Measurements from ENCODE around the gene FAM78A. TPM values are rescaled to one million over a fixed set of nuclear protein-coding genes. Genes with fewer than 3 reads are reported as not detected.

The FAM78A gene
- total and polyA plus RNA-seq, 12 donors = 7.0 to 53.1 (median 30.3) TPM

DNA sequence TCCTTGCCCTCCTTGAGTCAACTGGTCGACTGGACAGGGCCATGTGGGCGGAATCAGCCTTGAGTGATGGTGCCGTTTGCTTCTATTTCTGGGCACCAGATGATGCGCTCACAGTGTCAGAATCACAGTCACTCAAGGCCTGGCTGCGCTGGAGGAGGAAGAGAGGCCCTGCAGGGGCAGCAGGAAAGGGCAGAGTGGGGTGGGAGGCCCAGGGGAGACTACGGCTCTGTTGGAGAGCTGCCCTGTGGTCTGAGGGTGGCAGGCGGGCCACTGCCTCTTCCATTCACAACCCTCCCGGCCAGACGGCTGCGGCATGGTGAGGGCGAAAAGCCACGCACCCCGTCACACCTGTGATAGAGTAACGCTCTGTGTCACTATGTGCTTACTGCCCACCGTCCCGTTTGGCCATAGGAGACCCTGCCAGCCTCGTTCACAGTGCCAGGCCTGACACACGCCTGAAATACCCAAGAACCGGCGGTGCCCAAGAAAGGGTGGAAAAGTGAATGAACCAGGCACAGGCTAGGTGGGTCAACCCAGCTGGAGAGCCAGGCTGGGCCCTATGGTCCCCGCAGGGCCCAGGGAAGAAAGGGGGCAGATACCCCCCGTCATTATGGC, 23.1 kb upstream of the FAM78A start:
- Histone ChIP-seq H3K27ac (peak overlapping the region; percentile 76 to 98 (median 90)), H3K36me3 (peaks cover 0 to 11% (median 0%) of the 10 kb centered on the region in 9 donors), H3K4me1 (peaks cover 8 to 90% (median 50%) of the 10 kb centered on the region in 9 donors), H3K4me3 (no peak overlapping the region), H3K27me3 (no peaks in the 10 kb centered on the region), H3K9me3 (no peaks in the 10 kb centered on the region)
- ATAC-seq (peak; percentile 56 to 81 (median 74)), DNase-seq (peak; percentile 60 to 72)
- TF ChIP-seq, protein P1, sequence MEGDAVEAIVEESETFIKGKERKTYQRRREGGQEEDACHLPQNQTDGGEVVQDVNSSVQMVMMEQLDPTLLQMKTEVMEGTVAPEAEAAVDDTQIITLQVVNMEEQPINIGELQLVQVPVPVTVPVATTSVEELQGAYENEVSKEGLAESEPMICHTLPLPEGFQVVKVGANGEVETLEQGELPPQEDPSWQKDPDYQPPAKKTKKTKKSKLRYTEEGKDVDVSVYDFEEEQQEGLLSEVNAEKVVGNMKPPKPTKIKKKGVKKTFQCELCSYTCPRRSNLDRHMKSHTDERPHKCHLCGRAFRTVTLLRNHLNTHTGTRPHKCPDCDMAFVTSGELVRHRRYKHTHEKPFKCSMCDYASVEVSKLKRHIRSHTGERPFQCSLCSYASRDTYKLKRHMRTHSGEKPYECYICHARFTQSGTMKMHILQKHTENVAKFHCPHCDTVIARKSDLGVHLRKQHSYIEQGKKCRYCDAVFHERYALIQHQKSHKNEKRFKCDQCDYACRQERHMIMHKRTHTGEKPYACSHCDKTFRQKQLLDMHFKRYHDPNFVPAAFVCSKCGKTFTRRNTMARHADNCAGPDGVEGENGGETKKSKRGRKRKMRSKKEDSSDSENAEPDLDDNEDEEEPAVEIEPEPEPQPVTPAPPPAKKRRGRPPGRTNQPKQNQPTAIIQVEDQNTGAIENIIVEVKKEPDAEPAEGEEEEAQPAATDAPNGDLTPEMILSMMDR (IDR thresholded peaks at IDR 0.05) = no peak
- intact Hi-C loops (cut with DNase I) = loop anchor here in 1 of 10 donors (2.0 kb wide), 1 partner anchor 35 kb away; no protein-coding TSS in a partner anchor
- 46 to 54% methylated on average over 22 of the region's 22 CpGs for WGBS, 2 donors

DNA sequence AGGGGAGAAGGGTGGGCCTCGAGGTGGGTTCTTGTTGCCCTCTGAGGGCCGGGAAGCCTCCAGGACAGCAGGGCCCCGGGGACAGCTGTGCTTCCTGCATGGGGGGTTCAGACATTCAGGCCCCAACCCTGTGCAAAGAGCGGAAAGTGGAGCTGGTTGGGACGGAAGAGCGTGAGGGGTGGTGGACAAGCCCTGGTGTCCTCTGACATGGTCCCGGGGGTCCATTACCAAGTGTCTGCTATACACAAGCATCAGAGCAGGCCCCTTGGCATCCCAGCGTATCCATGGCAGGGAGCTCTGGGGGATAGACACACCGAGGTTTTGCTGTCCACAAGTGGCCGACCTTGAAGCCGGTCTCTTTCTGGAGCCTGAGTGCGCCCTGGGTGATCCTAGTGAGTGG, 22.5 kb upstream of the FAM78A start:
- peaks cover 8 to 93% (median 51%) of the 10 kb centered on the region in 9 donors for H3K4me1 ChIP-seq
- WGBS, 2 donors = 84 to 91% methylated on average over 12 of the region's 12 CpGs
- TF ChIP-seq, protein P1 (IDR thresholded peaks at IDR 0.05) = no peak
- H3K9me3 ChIP-seq = no peaks in the 10 kb centered on the region
- H3K36me3 ChIP-seq = peaks cover 0 to 17% (median 0%) of the 10 kb centered on the region in 9 donors
- H3K27me3 ChIP-seq = no peaks in the 10 kb centered on the region
- peak overlapping the region; percentile 76 to 98 (median 90) for H3K27ac ChIP-seq
- DNase-seq = no peak
- peak in 2 of 8 donors; percentile 1 to 3 for ATAC-seq
- intact Hi-C loops (cut with DNase I) = loop anchor here in 1 of 10 donors (2.0 kb wide), 1 partner anchor 36 kb away; no protein-coding TSS in a partner anchor
- H3K4me3 ChIP-seq = no peak overlapping the region

DNA sequence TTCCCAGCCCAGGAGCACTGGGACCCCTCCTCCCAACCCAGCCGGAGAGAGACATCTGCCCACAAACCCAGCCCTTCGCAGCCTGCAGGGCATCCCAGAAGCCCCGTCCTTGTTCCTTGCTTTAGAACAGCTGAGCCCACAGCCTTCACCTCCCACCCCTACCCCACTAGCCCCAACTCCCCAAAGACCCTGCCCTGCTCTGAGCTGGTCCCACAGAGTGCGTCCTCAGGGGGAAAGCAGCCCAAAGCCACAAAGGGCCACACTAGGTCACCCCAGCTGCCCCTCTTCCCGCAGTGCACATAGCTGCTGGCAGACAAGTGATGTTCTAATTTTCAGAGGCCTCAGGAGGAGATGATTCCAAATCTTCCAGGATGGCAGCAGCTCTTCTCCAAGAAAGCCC, 22.0 kb upstream of the FAM78A start:
- H3K27ac ChIP-seq = peak overlapping the region; percentile 76 to 98 (median 90)
- no peak overlapping the region for H3K4me3 ChIP-seq

DNA sequence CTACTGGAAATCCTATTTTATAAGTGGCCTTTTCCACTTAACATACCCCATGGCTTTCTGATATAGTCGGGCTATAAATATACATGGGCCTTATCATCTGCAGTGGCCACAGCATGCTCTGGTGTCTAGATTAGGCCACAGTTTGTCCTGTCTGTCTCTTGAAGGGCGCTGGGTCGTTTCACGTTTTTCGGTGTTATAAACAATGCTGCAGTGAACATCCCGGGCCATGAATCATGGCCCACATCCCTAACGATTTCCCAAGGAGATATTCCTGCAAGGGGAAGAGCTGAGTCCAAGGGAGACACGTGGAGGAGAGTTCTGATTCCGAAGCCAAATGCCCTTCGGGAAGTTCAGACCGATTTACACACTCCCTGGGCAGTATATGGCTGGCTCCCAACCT, 21.6 kb upstream of the FAM78A start:
- ATAC-seq = peak; percentile 32 to 79 (median 64)
- no peak for DNase-seq
- Histone ChIP-seq H3K27me3 (no peaks in the 10 kb centered on the region), H3K9me3 (no peaks in the 10 kb centered on the region), H3K4me1 (peaks cover 8 to 93% (median 53%) of the 10 kb centered on the region in 9 donors), H3K36me3 (peaks cover 0 to 22% (median 0%) of the 10 kb centered on the region in 9 donors), H3K27ac (peak overlapping the region; percentile 76 to 98 (median 90)), H3K4me3 (no peak overlapping the region)
- WGBS, 2 donors = 28 to 35% methylated on average over 11 of the region's 11 CpGs
- intact Hi-C loops (cut with DNase I) = loop anchor here in 1 of 10 donors (2.0 kb wide), 1 partner anchor 37 kb away; no protein-coding TSS in a partner anchor
- TF ChIP-seq, protein P1 (IDR thresholded peaks at IDR 0.05) = no peak

More for the DNA sequence above, 22.0 kb upstream of the FAM78A start:
- DNase-seq = no peak
- TF ChIP-seq, protein P1 (IDR thresholded peaks at IDR 0.05) = no peak
- 59 to 66% methylated on average over 5 of the region's 5 CpGs for WGBS, 2 donors
- Histone ChIP-seq H3K9me3 (no peaks in the 10 kb centered on the region), H3K27me3 (no peaks in the 10 kb centered on the region), H3K36me3 (peaks cover 0 to 18% (median 0%) of the 10 kb centered on the region in 9 donors), H3K4me1 (peaks cover 8 to 93% (median 49%) of the 10 kb centered on the region in 9 donors)
- peak in 3 of 8 donors; percentile 1 to 10 (median 4) for ATAC-seq
- intact Hi-C loops (cut with DNase I) = loop anchor here in 1 of 10 donors (2.0 kb wide), 1 partner anchor 36 kb away; no protein-coding TSS in a partner anchor

Measured in heart right ventricle (tissue), 16 donors.